GM15510 (cell line): ENCODE data around the gene KDF1.

Experiments used
- POLR2A ChIP-seq: IDR thresholded peaks from 3 replicates; pipeline ENCODE4 v1.6.1; 2011; ENCODE audit warnings: borderline replicate concordance; ENCODE audit not compliant: insufficient read length; ENCODE audit errors: extremely low read depth

The KDF1 gene

GRCh38 chr1:26959722-26960624, at the start of gene KDF1:
Gene KDF1, minus strand, starts transcription at chr1:26960468. Its CDS starts 8,088 bp downstream, at chr1:26952380.
- no peak for TF ChIP-seq POLR2A

GRCh38 chr1:27009601-27010197, 49.4 kb upstream of the KDF1 start:
- no peak for TF ChIP-seq POLR2A

GRCh38 chr1:27007909-27008582, 47.8 kb upstream of the KDF1 start:
- TF ChIP-seq POLR2A, result no peak

- TF ChIP-seq POLR2A, result no peak
Observed at GRCh38 chr1:27006683-27007082, 46.4 kb upstream of the KDF1 start.

- TF ChIP-seq POLR2A, result no peak
Observed at GRCh38 chr1:27005648-27006496, 45.6 kb upstream of the KDF1 start.

GRCh38 chr1:27005166-27005530, 44.9 kb upstream of the KDF1 start:
- TF ChIP-seq POLR2A, result no peak

GRCh38 chr1:27004471-27005165, 44.4 kb upstream of the KDF1 start:
- no peak for TF ChIP-seq POLR2A

DNA sequence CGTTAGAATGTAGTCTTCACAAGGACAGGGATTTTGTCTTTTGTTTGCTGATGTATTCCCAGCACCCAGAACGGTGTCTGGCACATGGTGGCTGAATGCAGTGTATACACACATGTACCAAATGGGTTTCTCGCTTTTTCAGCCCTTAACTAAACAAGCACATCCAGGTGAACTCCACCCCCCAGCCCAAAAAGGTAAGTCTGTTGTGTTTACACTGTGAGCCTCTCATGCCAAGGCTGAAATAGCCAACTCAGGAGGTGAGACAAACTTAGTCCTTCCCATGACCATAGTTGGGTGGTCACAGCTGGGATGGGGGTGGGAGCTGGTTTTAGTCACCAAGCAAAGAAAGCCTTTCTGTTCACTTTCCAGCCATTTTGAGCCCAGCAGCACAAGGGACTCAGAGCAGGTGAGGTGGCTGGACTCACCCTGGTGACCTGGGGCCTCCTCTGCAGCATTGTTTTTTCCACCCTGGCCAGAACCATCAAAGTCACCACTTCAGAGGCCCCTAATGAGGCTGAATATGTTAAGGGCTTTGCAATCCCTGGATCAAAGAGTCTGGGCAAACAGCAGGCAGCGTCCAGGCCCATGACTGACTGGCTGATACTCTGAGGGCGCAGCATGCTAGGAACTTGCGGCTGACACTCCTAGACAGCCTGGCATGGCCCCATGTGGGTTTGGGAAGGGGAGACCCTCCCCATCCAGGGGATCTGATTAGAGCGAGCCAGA, 43.6 kb upstream of the KDF1 start:
- TF ChIP-seq POLR2A, result no peak

GRCh38 chr1:27001570-27002360, 41.5 kb upstream of the KDF1 start:
- TF ChIP-seq POLR2A, result no peak

DNA sequence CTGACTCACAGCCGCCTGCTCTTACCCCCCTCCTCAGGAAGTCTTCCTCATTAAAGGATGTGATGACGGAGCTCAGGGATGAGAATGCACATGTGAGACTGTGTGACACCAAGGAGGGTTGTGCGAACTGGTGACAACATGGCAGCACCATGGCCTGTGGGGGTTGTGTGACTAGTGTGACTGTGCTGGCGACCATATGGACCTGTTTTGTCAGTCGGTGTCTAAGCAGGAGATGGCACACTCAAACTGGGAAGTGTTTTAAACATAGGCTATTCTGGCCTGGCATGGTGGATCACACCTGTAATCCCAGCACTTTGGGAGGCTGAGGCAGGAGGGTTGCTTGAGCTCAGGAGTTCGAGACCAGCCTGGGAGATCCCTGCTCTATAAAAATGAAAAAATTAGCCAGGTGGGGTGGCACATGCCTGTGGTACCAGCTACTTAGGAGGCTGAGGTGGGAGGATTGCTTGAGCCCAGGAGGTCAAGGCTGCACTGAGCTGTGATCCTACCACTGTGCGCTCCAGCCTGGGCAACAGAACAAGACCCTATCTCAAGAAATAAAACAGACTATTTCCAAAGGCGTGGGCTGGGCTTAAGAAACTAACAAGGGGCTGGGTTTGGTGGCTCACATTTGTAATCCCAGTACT, 40.7 kb upstream of the KDF1 start:
- TF ChIP-seq POLR2A, result no peak

DNA sequence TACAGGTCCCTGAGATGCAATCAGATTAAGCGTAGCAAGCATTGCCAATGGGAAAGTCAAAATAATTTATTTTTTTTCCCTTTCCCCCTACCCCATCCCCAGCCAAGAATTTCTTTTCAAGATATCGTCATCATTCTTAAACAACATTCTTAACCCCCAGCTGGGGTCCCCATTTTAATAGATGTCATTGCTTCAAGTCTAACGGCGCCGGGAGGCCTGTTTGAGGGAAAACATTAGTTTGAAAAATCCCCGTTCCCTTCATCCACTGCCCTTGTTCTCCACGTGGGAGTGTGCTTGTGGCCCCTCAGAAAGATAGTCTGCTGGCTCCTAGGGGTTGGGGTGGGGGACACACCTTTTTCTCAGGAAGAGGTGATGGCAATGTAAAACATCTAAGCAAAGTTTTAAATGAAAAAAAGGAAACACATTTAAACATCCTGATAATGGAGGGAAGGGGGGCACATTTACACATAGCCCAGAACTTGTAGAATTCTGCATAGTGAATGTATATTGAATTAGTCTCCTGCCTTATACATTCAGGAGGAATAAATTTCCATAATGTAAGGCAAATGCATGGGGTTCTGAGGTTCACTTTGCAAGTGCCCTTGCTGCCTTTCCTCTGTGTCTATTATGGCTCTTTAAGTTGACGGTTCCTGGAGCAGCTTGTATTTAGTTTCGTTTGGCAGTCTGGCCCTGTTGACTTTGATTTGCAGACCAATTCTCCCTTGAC, 40.0 kb upstream of the KDF1 start:
- TF ChIP-seq POLR2A, result no peak
